ENCODE measurements around the gene BOD1L1. TPM values are rescaled to one million over a fixed set of nuclear protein-coding genes. Genes with fewer than 3 reads are reported as not detected.
A peak's percentile ranks its signal among the peaks of the same experiment; 100 is the strongest.

BOD1L1 gene
- 37.3 TPM for polyA plus RNA-seq
- long read RNA-seq, donor 1: 0 reads
- long read RNA-seq, donor 2: 0 reads
- long read RNA-seq, donor 3: 0 reads
- long read RNA-seq, donor 4: 0 reads
- long read RNA-seq, donor 5: 0 reads
- long read RNA-seq, donor 6, partial matches to known transcripts: 5 of 6 reads
- long read RNA-seq, donor 6, other reads (novel, unspliced or antisense): 0 of 6 reads
- long read RNA-seq, donor 7: 0 reads
- long read RNA-seq, donor 8: 0 reads
- long read RNA-seq, donor 9: 0 reads
- long read RNA-seq, donor 10: 0 reads
- long read RNA-seq, donor 11: 0 reads

- Histone ChIP-seq H3K27ac (ENCODE audit: low read length) (peak within 1 kb of the TSS; percentile 91), H3K36me3 (ENCODE audit: control insufficient read depth, insufficient read depth, low read length) (no peaks in the 10 kb centered on the region), H3K4me3 (ENCODE audit: low read length) (peak within 1 kb of the TSS; percentile 83), H3K27me3 (ENCODE audit: control insufficient read depth, insufficient read depth, low read length) (no peaks in the 10 kb centered on the region), H3K9me3 (ENCODE audit: control insufficient read depth, low read depth, low read length) (no peaks in the 10 kb centered on the region), H3K4me1 (ENCODE audit: control insufficient read depth, insufficient read depth, low read length) (peaks cover 10% of the 10 kb centered on the region)
- peak; percentile 91 to 96 for DNase-seq
- WGBS (ENCODE audit: insufficient coverage, low lambda C conversion rate): no CpG with 5 or more reads among the region's 55 CpGs
Measured at GRCh38 chr4:13627606-13628311, at the start of gene BOD1L1. TSS of gene BOD1L1 (minus strand) at chr4:13627725. CDS start at chr4:13627587, 138 bp downstream.

- H3K27me3 ChIP-seq (ENCODE audit: control insufficient read depth, insufficient read depth, low read length): no peaks in the 10 kb centered on the region
- WGBS (ENCODE audit: insufficient coverage, low lambda C conversion rate): no CpG with 5 or more reads among the region's 1 CpG
Measured at GRCh38 chr4:13674971-13675370, 47.4 kb upstream of the BOD1L1 start.

DNA sequence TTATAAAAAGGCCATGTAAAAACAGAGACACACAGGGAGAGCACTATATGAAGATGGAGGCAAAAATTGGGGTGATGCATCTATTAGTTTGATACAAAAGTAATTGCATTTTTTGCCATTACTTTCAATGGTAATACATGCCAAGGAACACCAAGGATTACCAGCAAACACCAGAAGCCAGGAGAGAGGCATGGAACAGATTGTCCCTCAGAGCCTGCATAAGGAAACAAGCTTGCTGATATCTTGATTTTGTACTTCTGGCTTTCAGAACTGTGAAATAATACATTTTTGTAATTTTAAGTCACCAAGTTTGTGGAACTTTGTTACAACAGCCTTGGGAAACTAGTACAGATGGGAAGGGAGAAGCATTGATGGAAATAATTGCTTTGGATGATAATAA, 45.6 kb upstream of the BOD1L1 start:
- H3K27ac ChIP-seq (ENCODE audit: low read length): no peak overlapping the region
- H3K27me3 ChIP-seq (ENCODE audit: control insufficient read depth, insufficient read depth, low read length): no peaks in the 10 kb centered on the region
- DNase-seq: no peak
- peaks cover 2% of the 10 kb centered on the region for H3K9me3 ChIP-seq (ENCODE audit: control insufficient read depth, low read depth, low read length)
- no peaks in the 10 kb centered on the region for H3K36me3 ChIP-seq (ENCODE audit: control insufficient read depth, insufficient read depth, low read length)
- no peaks in the 10 kb centered on the region for H3K4me1 ChIP-seq (ENCODE audit: control insufficient read depth, insufficient read depth, low read length)
- H3K4me3 ChIP-seq (ENCODE audit: low read length): no peak overlapping the region

More at GRCh38 chr4:13674971-13675370, 47.4 kb upstream of the BOD1L1 start:
- Histone ChIP-seq H3K4me1 (ENCODE audit: control insufficient read depth, insufficient read depth, low read length) (no peaks in the 10 kb centered on the region), H3K9me3 (ENCODE audit: control insufficient read depth, low read depth, low read length) (peaks cover 2% of the 10 kb centered on the region), H3K4me3 (ENCODE audit: low read length) (no peak overlapping the region), H3K27ac (ENCODE audit: low read length) (no peak overlapping the region), H3K36me3 (ENCODE audit: control insufficient read depth, insufficient read depth, low read length) (no peaks in the 10 kb centered on the region)
- DNase-seq: no peak

- H3K4me3 ChIP-seq (ENCODE audit: low read length): no peak overlapping the region
- DNase-seq: no peak
- H3K9me3 ChIP-seq (ENCODE audit: control insufficient read depth, low read depth, low read length): peaks cover 2% of the 10 kb centered on the region
- no peaks in the 10 kb centered on the region for H3K36me3 ChIP-seq (ENCODE audit: control insufficient read depth, insufficient read depth, low read length)
- 100% methylated on average over 1 of the region's 4 CpGs for WGBS (ENCODE audit: insufficient coverage, low lambda C conversion rate)
- no peak overlapping the region for H3K27ac ChIP-seq (ENCODE audit: low read length)
- no peaks in the 10 kb centered on the region for H3K27me3 ChIP-seq (ENCODE audit: control insufficient read depth, insufficient read depth, low read length)
- no peaks in the 10 kb centered on the region for H3K4me1 ChIP-seq (ENCODE audit: control insufficient read depth, insufficient read depth, low read length)
Measured at GRCh38 chr4:13670456-13671160, 43.1 kb upstream of the BOD1L1 start.

DNA sequence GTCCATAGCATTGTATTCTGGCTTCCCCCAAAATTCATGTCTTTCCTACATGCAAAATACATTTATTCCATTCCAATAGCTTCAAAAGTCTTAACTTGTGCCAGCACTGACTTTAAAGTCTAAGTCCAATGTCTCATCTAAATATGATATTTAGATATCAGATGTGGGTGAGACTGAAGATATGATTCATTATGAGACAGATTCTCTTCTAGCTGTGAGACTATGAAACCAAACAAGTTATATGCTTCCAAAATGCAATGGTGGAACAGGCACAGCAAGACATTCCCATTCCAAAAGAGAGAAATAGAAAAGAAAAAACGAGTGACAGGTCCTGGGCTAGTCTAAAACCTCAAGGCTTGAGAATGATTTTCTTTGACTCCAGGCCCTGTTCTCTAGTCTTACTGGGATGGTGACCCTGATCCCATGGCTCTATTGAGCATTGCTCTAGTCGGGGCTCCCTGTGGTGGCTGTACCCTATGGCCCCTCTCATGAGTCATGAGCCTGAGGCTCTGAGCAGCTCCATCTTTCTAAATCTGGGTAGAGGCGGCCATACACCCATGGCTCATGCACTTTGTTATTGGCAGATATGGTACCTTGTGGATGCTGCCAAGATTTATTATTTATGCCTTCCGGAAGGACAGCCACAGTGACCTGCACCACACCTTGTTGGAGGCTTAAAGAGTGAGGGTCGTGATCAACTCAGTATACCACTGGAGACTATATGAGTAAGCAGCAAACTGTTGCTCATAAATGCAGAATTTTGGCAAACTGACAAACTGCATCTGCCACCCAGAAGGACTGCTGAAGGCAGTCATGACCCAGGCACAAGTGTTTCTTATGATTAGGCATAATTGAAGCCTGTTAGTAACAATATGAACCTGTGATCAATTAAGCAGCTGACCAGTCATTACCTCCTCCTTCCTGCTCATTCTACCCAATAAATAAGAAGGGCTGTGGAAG, 38.5 kb upstream of the BOD1L1 start:
- Histone ChIP-seq H3K4me3 (ENCODE audit: low read length) (no peak overlapping the region), H3K4me1 (ENCODE audit: control insufficient read depth, insufficient read depth, low read length) (no peaks in the 10 kb centered on the region), H3K36me3 (ENCODE audit: control insufficient read depth, insufficient read depth, low read length) (no peaks in the 10 kb centered on the region), H3K27me3 (ENCODE audit: control insufficient read depth, insufficient read depth, low read length) (no peaks in the 10 kb centered on the region), H3K9me3 (ENCODE audit: control insufficient read depth, low read depth, low read length) (no peaks in the 10 kb centered on the region), H3K27ac (ENCODE audit: low read length) (no peak overlapping the region)
- 83% methylated on average over 1 of the region's 5 CpGs for WGBS (ENCODE audit: insufficient coverage, low lambda C conversion rate)
- no peak for DNase-seq

DNA sequence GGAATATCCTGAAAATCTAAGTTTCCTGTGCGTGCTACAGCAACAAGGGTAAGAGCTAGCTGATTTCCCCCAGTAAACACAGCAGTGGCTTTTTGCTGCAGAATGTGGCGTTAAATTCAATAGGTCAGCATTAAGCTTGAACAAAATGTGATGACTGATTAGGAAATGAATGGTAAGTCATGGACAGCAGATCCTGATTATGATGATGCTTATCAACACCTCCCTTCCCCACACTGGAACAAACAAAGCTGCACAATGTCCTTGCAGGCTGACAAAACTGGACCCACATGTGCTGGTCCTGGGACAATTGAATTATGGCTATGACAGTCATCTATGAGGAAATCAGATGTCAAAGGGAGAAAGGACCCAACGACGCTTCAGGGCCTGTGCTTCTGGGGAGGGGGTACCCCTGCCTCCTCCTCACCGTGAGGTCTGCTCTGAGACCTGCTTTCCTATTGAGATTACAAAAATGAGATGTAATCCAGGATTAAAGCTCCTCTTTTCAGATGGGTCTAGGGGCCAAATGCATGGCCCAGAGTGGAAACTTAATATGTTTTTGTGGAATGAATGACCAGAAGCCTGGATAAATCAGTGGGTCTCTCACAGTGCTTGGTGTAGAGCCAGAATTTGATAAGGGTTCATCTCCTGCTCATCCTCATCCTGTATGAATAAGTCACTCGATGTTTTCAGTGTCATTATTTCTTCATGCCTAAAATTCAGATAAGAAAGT, 32.0 kb upstream of the BOD1L1 start:
- DNase-seq: no peak
- H3K4me1 ChIP-seq (ENCODE audit: control insufficient read depth, insufficient read depth, low read length): no peaks in the 10 kb centered on the region

DNA sequence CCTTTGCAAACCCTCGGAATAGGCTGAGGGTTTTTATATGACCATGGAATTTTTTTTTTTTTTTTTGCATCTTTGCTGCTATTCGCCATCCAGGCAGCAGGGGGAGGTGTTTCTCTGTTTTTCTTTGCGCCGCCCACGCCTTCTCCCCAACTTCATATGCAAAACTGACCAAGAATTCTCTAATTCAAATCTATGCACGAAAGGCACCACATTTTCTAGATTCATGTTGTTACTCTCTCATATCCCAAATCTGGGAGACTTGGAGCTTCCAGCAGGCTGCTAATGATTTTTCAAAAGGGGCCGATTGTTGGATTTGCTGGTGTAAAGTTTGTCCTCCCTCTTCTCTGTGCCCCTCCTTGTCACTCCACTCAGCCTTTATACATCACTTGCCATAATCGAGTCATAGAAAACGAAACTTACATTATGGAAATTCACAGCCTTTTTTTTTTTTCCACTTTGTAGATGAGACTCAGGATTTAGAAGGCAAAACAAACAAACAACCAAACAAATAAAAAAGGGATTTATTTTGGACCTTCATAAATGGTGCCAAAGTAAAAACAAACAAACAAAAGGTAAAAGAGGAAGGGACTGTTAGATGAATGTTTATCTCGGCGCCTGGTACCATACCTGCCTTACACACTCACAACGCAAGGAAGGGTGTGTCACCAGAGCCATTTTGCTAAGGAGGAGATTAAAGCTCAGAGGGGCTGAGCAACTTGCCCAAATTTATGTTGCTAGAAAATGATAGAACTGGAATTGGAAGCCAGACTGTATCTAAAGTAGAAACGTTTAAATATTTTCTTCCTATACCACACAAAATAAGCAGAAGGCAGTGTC, 29.3 kb upstream of the BOD1L1 start:
- no peaks in the 10 kb centered on the region for H3K9me3 ChIP-seq (ENCODE audit: control insufficient read depth, low read depth, low read length)
- peak overlapping the region; percentile 25 for H3K4me3 ChIP-seq (ENCODE audit: low read length)
- no peaks in the 10 kb centered on the region for H3K27me3 ChIP-seq (ENCODE audit: control insufficient read depth, insufficient read depth, low read length)
- peak; percentile 29 to 66 for DNase-seq
- peak overlapping the region; percentile 46 for H3K27ac ChIP-seq (ENCODE audit: low read length)
- WGBS (ENCODE audit: insufficient coverage, low lambda C conversion rate): 29% methylated on average over 4 of the region's 13 CpGs
- H3K36me3 ChIP-seq (ENCODE audit: control insufficient read depth, insufficient read depth, low read length): no peaks in the 10 kb centered on the region
- H3K4me1 ChIP-seq (ENCODE audit: control insufficient read depth, insufficient read depth, low read length): no peaks in the 10 kb centered on the region

More for the DNA sequence above, 32.0 kb upstream of the BOD1L1 start:
- Histone ChIP-seq H3K27ac (ENCODE audit: low read length) (no peak overlapping the region), H3K4me3 (ENCODE audit: low read length) (no peak overlapping the region), H3K9me3 (ENCODE audit: control insufficient read depth, low read depth, low read length) (no peaks in the 10 kb centered on the region), H3K27me3 (ENCODE audit: control insufficient read depth, insufficient read depth, low read length) (no peaks in the 10 kb centered on the region), H3K36me3 (ENCODE audit: control insufficient read depth, insufficient read depth, low read length) (no peaks in the 10 kb centered on the region)
- no CpG with 5 or more reads among the region's 6 CpGs for WGBS (ENCODE audit: insufficient coverage, low lambda C conversion rate)

- Histone ChIP-seq H3K27ac (ENCODE audit: low read length) (no peak overlapping the region), H3K27me3 (ENCODE audit: control insufficient read depth, insufficient read depth, low read length) (no peaks in the 10 kb centered on the region), H3K9me3 (ENCODE audit: control insufficient read depth, low read depth, low read length) (no peaks in the 10 kb centered on the region), H3K36me3 (ENCODE audit: control insufficient read depth, insufficient read depth, low read length) (no peaks in the 10 kb centered on the region), H3K4me3 (ENCODE audit: low read length) (peak overlapping the region; percentile 53), H3K4me1 (ENCODE audit: control insufficient read depth, insufficient read depth, low read length) (no peaks in the 10 kb centered on the region)
- peak; percentile 45 to 69 for DNase-seq
- WGBS (ENCODE audit: insufficient coverage, low lambda C conversion rate): no CpG with 5 or more reads among the region's 31 CpGs
Measured at GRCh38 chr4:13654162-13654797, 26.8 kb upstream of the BOD1L1 start.
